ENCODE data around the gene SPSB2.

Gene SPSB2

GRCh38 chr12:6847676-6848075 lies 25.4 kb downstream of the SPSB2 start:
- H3K4me3 ChIP-seq (ENCODE audit: low read depth, low read length), result no peak overlapping the region
- ChIA-PET POLR2A (interaction anchor here (8.8 kb wide), 1 partner anchor 22 kb away, joined by 164 read pairs; the partner anchor contains the start of genes SPSB2 and TPI1), CTCF (interaction anchor here (1.3 to 18.1 kb wide), 4 partner anchors 8 to 25 kb away, joined by 5 to 316 read pairs (median 10); partner anchors contain the start of genes P3H3, SPSB2 and TPI1)
- no peak for DNase-seq (ENCODE audit: low read depth, low spot score)
- TF ChIP-seq, protein P1, sequence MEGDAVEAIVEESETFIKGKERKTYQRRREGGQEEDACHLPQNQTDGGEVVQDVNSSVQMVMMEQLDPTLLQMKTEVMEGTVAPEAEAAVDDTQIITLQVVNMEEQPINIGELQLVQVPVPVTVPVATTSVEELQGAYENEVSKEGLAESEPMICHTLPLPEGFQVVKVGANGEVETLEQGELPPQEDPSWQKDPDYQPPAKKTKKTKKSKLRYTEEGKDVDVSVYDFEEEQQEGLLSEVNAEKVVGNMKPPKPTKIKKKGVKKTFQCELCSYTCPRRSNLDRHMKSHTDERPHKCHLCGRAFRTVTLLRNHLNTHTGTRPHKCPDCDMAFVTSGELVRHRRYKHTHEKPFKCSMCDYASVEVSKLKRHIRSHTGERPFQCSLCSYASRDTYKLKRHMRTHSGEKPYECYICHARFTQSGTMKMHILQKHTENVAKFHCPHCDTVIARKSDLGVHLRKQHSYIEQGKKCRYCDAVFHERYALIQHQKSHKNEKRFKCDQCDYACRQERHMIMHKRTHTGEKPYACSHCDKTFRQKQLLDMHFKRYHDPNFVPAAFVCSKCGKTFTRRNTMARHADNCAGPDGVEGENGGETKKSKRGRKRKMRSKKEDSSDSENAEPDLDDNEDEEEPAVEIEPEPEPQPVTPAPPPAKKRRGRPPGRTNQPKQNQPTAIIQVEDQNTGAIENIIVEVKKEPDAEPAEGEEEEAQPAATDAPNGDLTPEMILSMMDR (IDR thresholded peaks at IDR 0.05; ENCODE audit: insufficient read depth, low read length, missing control alignments), result no peak

- ChIA-PET POLR2A (no interaction called here), CTCF (interaction anchor here (1.2 to 18.1 kb wide), 3 partner anchors 9 to 23 kb away, joined by 3 to 316 read pairs (median 3); partner anchors contain the start of gene P3H3)
- TF ChIP-seq, protein P1 (IDR thresholded peaks at IDR 0.05; ENCODE audit: insufficient read depth, low read length, missing control alignments), result no peak
- DNase-seq (ENCODE audit: low read depth, low spot score), result no peak
- no peak overlapping the region for H3K4me3 ChIP-seq (ENCODE audit: low read depth, low read length)
Observed at GRCh38 chr12:6846316-6846869, 26.7 kb downstream of the SPSB2 start.

- DNase-seq (ENCODE audit: low read depth, low spot score), result no peak
- POLR2A ChIA-PET, result interaction anchor here (2.1 kb wide), 1 partner anchor 16 kb away, joined by 14 read pairs; the partner anchor contains the start of gene P3H3
- H3K4me3 ChIP-seq (ENCODE audit: low read depth, low read length), result no peak overlapping the region
- CTCF ChIA-PET, result interaction anchor here (18.1 kb wide), 1 partner anchor 15 kb away, joined by 316 read pairs; the partner anchor contains the start of gene P3H3
- TF ChIP-seq, protein P1 (IDR thresholded peaks at IDR 0.05; ENCODE audit: insufficient read depth, low read length, missing control alignments), result no peak
Observed at GRCh38 chr12:6845395-6845794, 27.7 kb downstream of the SPSB2 start.

GRCh38 chr12:6843118-6843902 lies 29.8 kb downstream of the SPSB2 start:
- POLR2A ChIA-PET, result interaction anchor here (1.0 to 5.5 kb wide), 6 partner anchors 8 to 308 kb away, joined by 3 to 43 read pairs (median 5); partner anchors contain the start of genes CDCA3, P3H3, TPI1 and USP5
- TF ChIP-seq, protein P1 (IDR thresholded peaks at IDR 0.05; ENCODE audit: insufficient read depth, low read length, missing control alignments), result no peak
- CTCF ChIA-PET, result interaction anchor here (1.5 to 18.1 kb wide), 3 partner anchors 13 to 90 kb away, joined by 3 to 316 read pairs (median 14); partner anchors contain the start of genes MLF2 and P3H3
- no peak for DNase-seq (ENCODE audit: low read depth, low spot score)
- H3K4me3 ChIP-seq (ENCODE audit: low read depth, low read length), result no peak overlapping the region

GRCh38 chr12:6842075-6842474 lies 31.0 kb downstream of the SPSB2 start:
- DNase-seq (ENCODE audit: low read depth, low spot score), result no peak
- H3K4me3 ChIP-seq (ENCODE audit: low read depth, low read length), result no peak overlapping the region
- ChIA-PET CTCF (interaction anchor here (0.5 to 18.1 kb wide), 5 partner anchors 9 to 89 kb away, joined by 3 to 316 read pairs (median 11); partner anchors contain the start of genes CDCA3, MLF2, P3H3 and SPSB2), POLR2A (interaction anchor here (1.1 to 5.5 kb wide), 3 partner anchors 9 to 13 kb away, joined by 3 to 43 read pairs (median 17); partner anchors contain the start of genes CDCA3, P3H3 and USP5)
- TF ChIP-seq, protein P1 (IDR thresholded peaks at IDR 0.05; ENCODE audit: insufficient read depth, low read length, missing control alignments), result no peak
